Activated T-cell treated with anti-CD3 and anti-CD28 coated beads for 24 hours (primary cell): ENCODE measurements around the gene ITGA11.
A peak's percentile ranks its signal among the peaks of the same experiment; 100 is the strongest.

Experiments
- DNase-seq: peaks from one replicate; pipeline ENCODE4 v3.0.0-alpha.2; 2020; ENCODE audit warnings: low read depth

Gene ITGA11

GRCh38 chr15:68265081-68265480, 166.9 kb downstream of the ITGA11 start:
- no peak for DNase-seq

DNA sequence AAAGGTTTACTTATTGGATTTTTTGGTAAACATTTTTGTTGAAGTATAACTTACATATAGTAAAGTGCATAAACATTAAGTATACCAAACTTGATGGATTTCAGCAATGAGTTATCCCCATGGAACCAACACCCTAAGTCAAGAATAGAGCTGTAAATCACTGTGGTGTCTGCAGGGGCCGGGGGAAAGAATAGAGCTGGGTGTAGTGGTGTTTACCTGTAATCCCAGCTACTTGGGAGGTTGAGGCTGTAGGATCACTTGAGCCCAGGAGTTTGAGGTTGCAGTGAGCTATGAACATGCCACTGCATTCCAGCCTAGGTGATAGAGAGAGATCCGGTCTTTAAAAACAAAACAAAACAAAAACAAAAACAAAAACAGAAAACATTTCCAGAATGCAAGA, 167.7 kb downstream of the ITGA11 start:
- no peak for DNase-seq

DNA sequence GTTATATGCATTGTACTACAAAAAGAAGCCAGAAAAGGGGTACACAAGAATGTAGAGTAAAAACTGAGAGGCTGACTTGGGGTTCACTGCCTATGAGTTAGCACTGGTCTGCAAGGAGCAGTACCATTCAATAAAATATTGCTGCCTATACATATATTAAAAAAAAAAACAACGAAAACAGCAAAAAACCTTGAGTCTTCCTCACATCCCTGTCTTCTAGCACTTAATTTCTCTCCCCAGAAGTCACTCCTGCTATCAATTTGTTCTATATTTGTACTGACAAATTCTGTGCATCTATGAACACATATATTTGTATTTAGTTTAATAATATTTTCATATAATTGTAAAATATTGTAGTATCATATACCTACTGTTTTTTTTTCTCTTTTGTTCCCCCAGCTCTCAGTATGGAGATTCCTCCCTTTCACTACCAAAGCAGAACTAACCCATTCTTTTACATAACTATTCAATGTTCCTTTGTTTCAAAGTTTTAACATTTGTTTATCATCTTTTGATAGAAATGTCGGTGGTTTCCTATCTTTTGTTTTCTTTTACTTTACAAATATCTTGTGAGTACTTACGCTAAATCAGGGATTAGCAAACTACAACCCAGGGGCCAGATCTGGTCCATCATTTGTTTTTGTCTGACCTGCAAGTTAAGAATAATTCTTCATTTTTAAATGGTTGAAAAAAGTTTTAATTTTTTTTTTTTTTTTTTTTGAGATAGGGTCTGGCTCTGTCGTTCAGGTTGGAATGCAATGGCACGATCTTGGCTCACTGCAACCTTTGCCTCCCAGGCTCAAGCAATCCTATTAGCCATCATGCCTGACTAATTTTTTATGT, 169.2 kb downstream of the ITGA11 start:
- DNase-seq: no peak

- no peak for DNase-seq
Observed at GRCh38 chr15:68261980-68262379, 170.0 kb downstream of the ITGA11 start.

- DNase-seq: no peak
Observed at GRCh38 chr15:68261241-68261640, 170.7 kb downstream of the ITGA11 start.

DNA sequence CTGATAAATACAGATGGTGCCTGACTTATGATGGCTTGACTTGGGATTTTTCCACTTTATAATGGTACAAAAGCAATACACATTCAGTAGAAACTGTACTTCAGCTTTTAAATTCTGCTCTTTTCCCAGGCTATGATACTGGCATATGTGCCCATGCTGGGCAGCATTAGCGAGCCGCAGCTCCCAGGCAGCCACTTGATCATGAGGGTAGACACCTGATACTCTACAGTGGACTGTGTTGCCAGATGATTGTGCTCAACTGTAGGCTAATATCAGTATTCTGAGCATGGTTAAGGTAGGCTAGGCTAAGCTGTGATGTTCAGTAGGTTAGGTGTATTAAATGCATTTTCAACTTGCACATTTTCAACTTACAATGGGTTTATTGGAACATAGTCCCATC, 172.1 kb downstream of the ITGA11 start:
- DNase-seq: no peak

DNA sequence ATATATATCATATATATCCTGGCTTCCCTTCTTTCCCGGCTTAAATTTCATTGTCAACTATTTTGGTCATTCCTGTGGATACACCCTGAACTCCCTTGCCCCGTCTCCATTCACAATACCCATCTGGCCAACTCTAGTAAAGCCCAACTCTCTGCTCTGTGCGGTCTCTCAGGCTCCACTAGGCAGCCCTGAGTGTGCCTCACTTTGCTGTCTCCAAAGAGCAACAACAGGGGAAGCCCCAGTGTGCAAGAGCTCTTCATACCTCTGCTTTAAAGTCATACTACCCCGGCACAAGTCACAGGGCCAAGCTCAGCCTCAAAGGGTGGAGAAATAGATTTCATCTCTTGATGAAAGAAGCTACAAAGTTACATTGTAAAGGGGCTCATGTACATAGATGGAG, 173.3 kb downstream of the ITGA11 start:
- DNase-seq: no peak

DNA sequence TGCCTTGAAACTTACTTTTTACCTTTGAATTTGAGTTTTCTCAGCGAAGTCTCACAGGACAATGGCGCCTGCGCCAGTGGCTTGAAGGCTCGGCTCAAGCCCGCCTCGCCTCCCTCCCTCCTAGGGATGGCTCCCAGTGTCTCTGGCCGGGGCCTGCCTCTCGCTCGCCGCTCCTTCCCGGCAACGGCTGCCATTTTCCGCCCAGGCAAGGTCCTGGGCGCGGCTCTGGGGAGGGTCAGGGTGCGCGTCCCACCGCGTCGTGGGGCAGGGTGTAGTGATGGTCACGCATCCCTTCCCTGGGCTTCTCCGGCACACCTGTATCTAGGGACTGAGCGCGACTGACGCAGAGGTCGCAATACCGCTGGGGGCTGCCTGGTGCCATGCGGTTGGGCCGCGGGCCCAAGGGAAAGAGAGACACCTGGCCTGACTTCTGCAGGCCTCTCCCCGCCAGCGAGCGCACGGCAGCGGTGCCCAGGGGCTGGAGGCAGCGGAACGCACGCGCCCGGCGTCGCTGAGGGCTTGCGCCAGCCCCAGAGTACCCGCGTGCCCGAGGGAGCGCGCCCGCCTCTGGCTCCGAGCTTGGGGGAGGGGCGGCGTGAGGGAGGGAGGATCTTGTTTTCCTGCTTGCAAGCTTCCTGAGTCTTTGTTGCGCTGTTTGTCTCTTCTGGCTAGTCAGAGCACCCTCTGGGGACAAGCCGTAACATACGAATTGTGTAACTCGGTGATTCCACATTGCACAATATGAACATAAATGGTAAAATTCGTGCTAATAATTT, 175.1 kb downstream of the ITGA11 start:
- peak; percentile 55 for DNase-seq

GRCh38 chr15:68252925-68253534, 178.9 kb downstream of the ITGA11 start:
- DNase-seq: no peak

DNA sequence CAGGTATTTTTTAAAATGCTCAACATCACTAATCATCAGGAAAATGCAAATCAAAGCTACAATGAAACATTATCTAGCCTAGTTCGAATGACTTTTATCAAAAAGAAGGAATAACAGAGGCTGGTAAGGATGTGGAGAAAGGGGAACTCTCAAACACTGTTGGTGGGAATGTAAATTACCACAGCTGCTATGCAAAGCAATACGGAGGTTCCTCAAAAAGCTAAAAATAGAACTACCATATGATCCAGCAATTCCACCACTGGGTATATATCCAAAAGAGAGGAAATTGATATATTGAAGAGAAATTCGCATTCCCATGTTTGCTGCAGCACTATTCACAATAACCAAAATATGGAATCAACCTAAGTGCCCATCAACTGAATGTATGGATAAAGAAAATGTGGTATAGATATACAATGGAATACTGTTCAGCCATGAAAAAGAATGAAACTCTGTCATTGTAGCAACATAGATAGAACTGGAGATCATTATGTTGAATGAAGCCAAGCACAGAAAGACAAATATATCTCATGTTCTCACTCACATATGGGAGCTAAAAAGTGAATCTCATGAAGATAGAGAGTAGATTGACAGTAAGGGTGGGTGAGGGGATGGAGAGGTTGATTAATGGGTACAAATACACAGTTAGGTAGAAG, 182.8 kb downstream of the ITGA11 start:
- no peak for DNase-seq
